Measurements from ENCODE around the gene DPM2. TPM values are rescaled to one million over a fixed set of nuclear protein-coding genes. Genes with fewer than 3 reads are reported as not detected.
A peak's percentile ranks its signal among the peaks of the same experiment; 100 is the strongest.

DPM2 gene
- total RNA-seq, 1 experiment from 2014 or later, result 46.9 TPM

- no peak for DNase-seq (ENCODE audit: low read depth)
- in situ Hi-C loops (cut with HindIII; ENCODE audit: low pct_unique_long_range_greater_than_20kb, low sequenced_read_pairs), result no loop called here
These were observed 36.5 kb upstream of the DPM2 start for GRCh38 chr9:127974001-127974768.

- in situ Hi-C loops (cut with HindIII; ENCODE audit: low pct_unique_long_range_greater_than_20kb, low sequenced_read_pairs), result no loop called here
- no peak for DNase-seq (ENCODE audit: low read depth)
These were observed 35.7 kb upstream of the DPM2 start for GRCh38 chr9:127973169-127974000.

- in situ Hi-C loops (cut with HindIII; ENCODE audit: low pct_unique_long_range_greater_than_20kb, low sequenced_read_pairs), result no loop called here
- no peak for DNase-seq (ENCODE audit: low read depth)
These were observed 34.7 kb upstream of the DPM2 start for GRCh38 chr9:127972236-127972871.

- DNase-seq (ENCODE audit: low read depth), result no peak
- in situ Hi-C loops (cut with HindIII; ENCODE audit: low pct_unique_long_range_greater_than_20kb, low sequenced_read_pairs), result no loop called here
These were observed 33.9 kb upstream of the DPM2 start for GRCh38 chr9:127971357-127972235.

- DNase-seq (ENCODE audit: low read depth), result no peak
- in situ Hi-C loops (cut with HindIII; ENCODE audit: low pct_unique_long_range_greater_than_20kb, low sequenced_read_pairs), result no loop called here
These were observed 33.0 kb upstream of the DPM2 start for GRCh38 chr9:127970401-127971313.

- in situ Hi-C loops (cut with HindIII; ENCODE audit: low pct_unique_long_range_greater_than_20kb, low sequenced_read_pairs), result no loop called here
- DNase-seq (ENCODE audit: low read depth), result peak; percentile 77
These were observed 31.2 kb upstream of the DPM2 start for GRCh38 chr9:127968700-127969383.

GRCh38 chr9:127968042-127968441, 30.4 kb upstream of the DPM2 start:
- in situ Hi-C loops (cut with HindIII; ENCODE audit: low pct_unique_long_range_greater_than_20kb, low sequenced_read_pairs), result no loop called here
- peak; percentile 83 for DNase-seq (ENCODE audit: low read depth)

- DNase-seq (ENCODE audit: low read depth), result no peak
- in situ Hi-C loops (cut with HindIII; ENCODE audit: low pct_unique_long_range_greater_than_20kb, low sequenced_read_pairs), result no loop called here
These were observed 29.6 kb upstream of the DPM2 start for GRCh38 chr9:127967151-127967809.

GRCh38 chr9:127966416-127967150, 28.9 kb upstream of the DPM2 start:
- no peak for DNase-seq (ENCODE audit: low read depth)
- in situ Hi-C loops (cut with HindIII; ENCODE audit: low pct_unique_long_range_greater_than_20kb, low sequenced_read_pairs), result no loop called here

- DNase-seq (ENCODE audit: low read depth), result no peak
- in situ Hi-C loops (cut with HindIII; ENCODE audit: low pct_unique_long_range_greater_than_20kb, low sequenced_read_pairs), result no loop called here
These were observed 28.3 kb upstream of the DPM2 start for GRCh38 chr9:127965953-127966352.

- DNase-seq (ENCODE audit: low read depth), result no peak
- in situ Hi-C loops (cut with HindIII; ENCODE audit: low pct_unique_long_range_greater_than_20kb, low sequenced_read_pairs), result no loop called here
These were observed 25.9 kb upstream of the DPM2 start for GRCh38 chr9:127963359-127964064.

GRCh38 chr9:127963041-127963358, 25.3 kb upstream of the DPM2 start:
- in situ Hi-C loops (cut with HindIII; ENCODE audit: low pct_unique_long_range_greater_than_20kb, low sequenced_read_pairs), result no loop called here
- DNase-seq (ENCODE audit: low read depth), result no peak

GRCh38 chr9:127962278-127962677, 24.6 kb upstream of the DPM2 start:
- no peak for DNase-seq (ENCODE audit: low read depth)
- in situ Hi-C loops (cut with HindIII; ENCODE audit: low pct_unique_long_range_greater_than_20kb, low sequenced_read_pairs), result no loop called here

GRCh38 chr9:127961613-127962155, 24.0 kb upstream of the DPM2 start:
- DNase-seq (ENCODE audit: low read depth), result no peak
- in situ Hi-C loops (cut with HindIII; ENCODE audit: low pct_unique_long_range_greater_than_20kb, low sequenced_read_pairs), result no loop called here

- in situ Hi-C loops (cut with HindIII; ENCODE audit: low pct_unique_long_range_greater_than_20kb, low sequenced_read_pairs), result no loop called here
- no peak for DNase-seq (ENCODE audit: low read depth)
These were observed 23.5 kb upstream of the DPM2 start for GRCh38 chr9:127961155-127961490.
